ENCODE measurements around the gene CIRBP.

DNA sequence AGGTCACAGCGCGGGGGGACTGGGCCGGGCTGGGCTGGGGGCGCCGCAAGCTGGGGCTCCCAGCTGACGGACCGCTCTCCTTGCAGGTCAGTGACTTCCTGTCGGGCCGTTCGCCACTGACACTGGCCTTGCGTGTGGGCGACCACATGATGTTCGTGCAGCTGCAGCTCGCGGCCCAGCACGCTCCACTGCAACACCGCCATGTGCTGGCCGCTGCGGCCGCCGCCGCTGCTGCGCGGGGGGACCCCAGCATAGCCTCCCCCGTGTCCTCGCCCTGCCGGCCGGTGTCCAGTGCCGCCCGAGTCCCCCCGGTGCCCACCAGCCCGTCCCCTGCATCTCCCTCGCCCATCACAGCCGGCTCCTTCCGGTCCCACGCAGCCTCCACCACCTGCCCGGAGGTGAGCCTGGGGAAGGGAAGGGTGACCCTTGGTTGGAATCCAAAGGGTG is 15.0 kb upstream of the CIRBP start:
- TF ChIP-seq, protein P1, sequence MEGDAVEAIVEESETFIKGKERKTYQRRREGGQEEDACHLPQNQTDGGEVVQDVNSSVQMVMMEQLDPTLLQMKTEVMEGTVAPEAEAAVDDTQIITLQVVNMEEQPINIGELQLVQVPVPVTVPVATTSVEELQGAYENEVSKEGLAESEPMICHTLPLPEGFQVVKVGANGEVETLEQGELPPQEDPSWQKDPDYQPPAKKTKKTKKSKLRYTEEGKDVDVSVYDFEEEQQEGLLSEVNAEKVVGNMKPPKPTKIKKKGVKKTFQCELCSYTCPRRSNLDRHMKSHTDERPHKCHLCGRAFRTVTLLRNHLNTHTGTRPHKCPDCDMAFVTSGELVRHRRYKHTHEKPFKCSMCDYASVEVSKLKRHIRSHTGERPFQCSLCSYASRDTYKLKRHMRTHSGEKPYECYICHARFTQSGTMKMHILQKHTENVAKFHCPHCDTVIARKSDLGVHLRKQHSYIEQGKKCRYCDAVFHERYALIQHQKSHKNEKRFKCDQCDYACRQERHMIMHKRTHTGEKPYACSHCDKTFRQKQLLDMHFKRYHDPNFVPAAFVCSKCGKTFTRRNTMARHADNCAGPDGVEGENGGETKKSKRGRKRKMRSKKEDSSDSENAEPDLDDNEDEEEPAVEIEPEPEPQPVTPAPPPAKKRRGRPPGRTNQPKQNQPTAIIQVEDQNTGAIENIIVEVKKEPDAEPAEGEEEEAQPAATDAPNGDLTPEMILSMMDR (IDR thresholded peaks at IDR 0.05; ENCODE audit: low read depth, low read length) = no peak
- TF ChIP-seq EZH2phosphoT487 (IDR thresholded peaks at IDR 0.05; ENCODE audit: low read depth) = no peak
